ENCODE results near the gene MAP4K3.

DNA sequence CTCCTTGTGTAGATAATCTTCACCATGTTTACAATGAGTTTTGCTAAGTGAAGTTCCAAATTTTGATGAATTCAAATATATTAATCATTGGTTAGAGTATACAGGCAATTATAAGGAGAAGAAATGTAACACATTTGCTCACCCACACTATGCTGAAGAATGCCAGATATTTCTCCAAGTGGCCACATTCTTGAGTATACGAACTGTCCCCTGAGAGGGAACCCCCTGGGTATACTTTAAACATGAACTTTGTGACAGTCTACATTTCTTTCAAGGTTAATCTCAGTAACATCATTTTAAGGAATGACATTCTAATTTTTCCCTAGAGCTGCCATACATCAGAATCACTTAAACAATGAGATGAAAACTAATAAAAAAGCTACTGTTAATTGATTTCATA is 153.5 kb downstream of the MAP4K3 start:
- TF ChIP-seq POLR2AphosphoS5 (IDR thresholded peaks at IDR 0.05; ENCODE audit: borderline replicate concordance, low read depth, low read length) = no peak
- TF ChIP-seq EZH2 (IDR thresholded peaks at IDR 0.05) = no peak
- TF ChIP-seq FOXP2 (optimal IDR thresholded peaks at IDR 0.05; ENCODE audit: control extremely low read depth, extremely low read length, insufficient read depth) = no peak

Measured in SK-N-MC (cell line).